BE2C (cell line): ENCODE data around the gene EFNA5.

Source experiments
- DNase-seq: peaks from one replicate; pipeline ENCODE4 v3.0.0-alpha.2; 2020
- H3K27me3 ChIP-seq: fragments of 250-450 bp; sonication (Bioruptor Pico); 2 replicates; pipeline ENCODE4 v1.5.1; 2020; ENCODE audit warnings: mild to moderate bottlenecking
- H3K36me3 ChIP-seq: fragments of 250-450 bp; sonication (Bioruptor Pico); 2 replicates; pipeline ENCODE4 v1.5.1; 2020; ENCODE audit warnings: mild to moderate bottlenecking
- H3K4me1 ChIP-seq: fragments of 250-450 bp; sonication (Bioruptor Pico); 2 replicates; pipeline ENCODE4 v1.5.1; 2020
- H3K4me3 ChIP-seq: 2 replicates; pipeline ENCODE4 v1.5.1; 2011; ENCODE audit warnings: low read depth, low read length
- H3K9me3 ChIP-seq: fragments of 250-450 bp; sonication (Bioruptor Pico); 2 replicates; pipeline ENCODE4 v1.5.1; 2020
- CTCF ChIP-seq: IDR thresholded peaks from 2 replicates; pipeline ENCODE4 v1.5.1; 2012; ENCODE audit warnings: mild to moderate bottlenecking, low read depth, low read length

The EFNA5 gene

GRCh38 chr5:107607671-107608345 is 62.9 kb downstream of the EFNA5 start:
- DNase-seq: no peak
- Histone ChIP-seq H3K9me3 (no peaks in the 10 kb centered on the region), H3K4me3 (no peak overlapping the region), H3K36me3 (no peaks in the 10 kb centered on the region; the same call in 1 of the 2 replicates), H3K27me3 (no peaks in the 10 kb centered on the region), H3K4me1 (peaks cover 15% of the 10 kb centered on the region)
- TF ChIP-seq CTCF: 0 out of 2 replicates have a peak, but pooled peaks have one; percentile 16

- no peak for DNase-seq
- H3K4me1 ChIP-seq: peaks cover 20% of the 10 kb centered on the region
- no peaks in the 10 kb centered on the region; the same call in 1 of the 2 replicates for H3K36me3 ChIP-seq
- no peak overlapping the region for H3K4me3 ChIP-seq
- H3K9me3 ChIP-seq: no peaks in the 10 kb centered on the region
- no peaks in the 10 kb centered on the region for H3K27me3 ChIP-seq
- TF ChIP-seq CTCF: no peak
Measured at GRCh38 chr5:107607196-107607595, 63.5 kb downstream of the EFNA5 start.

- no peak for TF ChIP-seq CTCF
- Histone ChIP-seq H3K4me1 (peaks cover 23% of the 10 kb centered on the region), H3K27me3 (no peaks in the 10 kb centered on the region), H3K9me3 (no peaks in the 10 kb centered on the region), H3K36me3 (no peaks in the 10 kb centered on the region), H3K4me3 (no peak overlapping the region)
- DNase-seq: no peak
Measured at GRCh38 chr5:107605596-107606125, 65.1 kb downstream of the EFNA5 start.

GRCh38 chr5:107604990-107605389 is 65.7 kb downstream of the EFNA5 start:
- no peak overlapping the region for H3K4me3 ChIP-seq
- no peaks in the 10 kb centered on the region for H3K27me3 ChIP-seq
- no peaks in the 10 kb centered on the region for H3K9me3 ChIP-seq
- no peaks in the 10 kb centered on the region for H3K36me3 ChIP-seq
- TF ChIP-seq CTCF: no peak
- peaks cover 23% of the 10 kb centered on the region for H3K4me1 ChIP-seq
- peak; percentile 14 for DNase-seq

GRCh38 chr5:107604146-107604910 is 66.4 kb downstream of the EFNA5 start:
- Histone ChIP-seq H3K4me3 (no peak overlapping the region), H3K36me3 (no peaks in the 10 kb centered on the region), H3K27me3 (no peaks in the 10 kb centered on the region), H3K4me1 (peaks cover 23% of the 10 kb centered on the region), H3K9me3 (no peaks in the 10 kb centered on the region)
- DNase-seq: no peak
- TF ChIP-seq CTCF: no peak

- TF ChIP-seq CTCF: no peak
- Histone ChIP-seq H3K4me3 (no peak overlapping the region), H3K36me3 (no peaks in the 10 kb centered on the region), H3K27me3 (no peaks in the 10 kb centered on the region), H3K4me1 (peaks cover 23% of the 10 kb centered on the region), H3K9me3 (no peaks in the 10 kb centered on the region)
- DNase-seq: no peak
Measured at GRCh38 chr5:107603349-107603748, 67.4 kb downstream of the EFNA5 start.
